ENCODE data around the gene GLTP. TPM values are rescaled to one million over a fixed set of nuclear protein-coding genes. Genes with fewer than 3 reads are reported as not detected.
A peak's percentile ranks its signal among the peaks of the same experiment; 100 is the strongest.
"Not testable (repeated sequence)": the region's sequence is repeated elsewhere in the genome, so short reads cannot be mapped to it uniquely, and the experiment has no call there.

Gene GLTP
- total RNA-seq, 3 donors from 2014 or later (not counting 1 experiment from before 2014, with no cell fraction given), result 48.6 to 52.8 (median 49.2) TPM

GRCh38 chr12:109902891-109903418 lies 22.6 kb upstream of the GLTP start:
- TF ChIP-seq, protein P1, sequence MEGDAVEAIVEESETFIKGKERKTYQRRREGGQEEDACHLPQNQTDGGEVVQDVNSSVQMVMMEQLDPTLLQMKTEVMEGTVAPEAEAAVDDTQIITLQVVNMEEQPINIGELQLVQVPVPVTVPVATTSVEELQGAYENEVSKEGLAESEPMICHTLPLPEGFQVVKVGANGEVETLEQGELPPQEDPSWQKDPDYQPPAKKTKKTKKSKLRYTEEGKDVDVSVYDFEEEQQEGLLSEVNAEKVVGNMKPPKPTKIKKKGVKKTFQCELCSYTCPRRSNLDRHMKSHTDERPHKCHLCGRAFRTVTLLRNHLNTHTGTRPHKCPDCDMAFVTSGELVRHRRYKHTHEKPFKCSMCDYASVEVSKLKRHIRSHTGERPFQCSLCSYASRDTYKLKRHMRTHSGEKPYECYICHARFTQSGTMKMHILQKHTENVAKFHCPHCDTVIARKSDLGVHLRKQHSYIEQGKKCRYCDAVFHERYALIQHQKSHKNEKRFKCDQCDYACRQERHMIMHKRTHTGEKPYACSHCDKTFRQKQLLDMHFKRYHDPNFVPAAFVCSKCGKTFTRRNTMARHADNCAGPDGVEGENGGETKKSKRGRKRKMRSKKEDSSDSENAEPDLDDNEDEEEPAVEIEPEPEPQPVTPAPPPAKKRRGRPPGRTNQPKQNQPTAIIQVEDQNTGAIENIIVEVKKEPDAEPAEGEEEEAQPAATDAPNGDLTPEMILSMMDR (IDR thresholded peaks at IDR 0.05), result no peak
- 97% methylated on average over 15 of the region's 15 CpGs for WGBS (ENCODE audit: insufficient coverage)
- H3K4me3 Mint-ChIP-seq, result no peak overlapping the region
- Histone ChIP-seq H3K4me1 (ENCODE audit: control insufficient read depth, insufficient read depth, low read length) (peaks cover 24% of the 10 kb centered on the region), H3K4me3 (ENCODE audit: low read length) (no peak overlapping the region), H3K36me3 (ENCODE audit: control insufficient read depth, insufficient read depth, low read length) (peaks cover 52% of the 10 kb centered on the region), H3K27me3 (ENCODE audit: control insufficient read depth, insufficient read depth, low read length) (no peaks in the 10 kb centered on the region), H3K27ac (ENCODE audit: low read length) (no peak overlapping the region), H3K9me3 (ENCODE audit: control insufficient read depth, insufficient read depth, low read length) (no peaks in the 10 kb centered on the region)
- H3K9me3 Mint-ChIP-seq, result no peaks in the 10 kb centered on the region
- no peak for DNase-seq
- intact Hi-C loops (cut with micrococcal nuclease), result loop anchor here (5.0 kb wide), 1 partner anchor 94 kb away; the partner anchor contains the start of genes ANKRD13A and GIT2
- H3K27ac Mint-ChIP-seq, result no peak overlapping the region
- H3K4me1 Mint-ChIP-seq, result peaks cover 25 to 33% of the 10 kb centered on the region in 2 donors
- H3K36me3 Mint-ChIP-seq, result peaks cover 15% of the 10 kb centered on the region
- H3K27me3 Mint-ChIP-seq (ENCODE audit: low read depth in 2 of 2), result no peaks in the 10 kb centered on the region
- no peak for ATAC-seq

DNA sequence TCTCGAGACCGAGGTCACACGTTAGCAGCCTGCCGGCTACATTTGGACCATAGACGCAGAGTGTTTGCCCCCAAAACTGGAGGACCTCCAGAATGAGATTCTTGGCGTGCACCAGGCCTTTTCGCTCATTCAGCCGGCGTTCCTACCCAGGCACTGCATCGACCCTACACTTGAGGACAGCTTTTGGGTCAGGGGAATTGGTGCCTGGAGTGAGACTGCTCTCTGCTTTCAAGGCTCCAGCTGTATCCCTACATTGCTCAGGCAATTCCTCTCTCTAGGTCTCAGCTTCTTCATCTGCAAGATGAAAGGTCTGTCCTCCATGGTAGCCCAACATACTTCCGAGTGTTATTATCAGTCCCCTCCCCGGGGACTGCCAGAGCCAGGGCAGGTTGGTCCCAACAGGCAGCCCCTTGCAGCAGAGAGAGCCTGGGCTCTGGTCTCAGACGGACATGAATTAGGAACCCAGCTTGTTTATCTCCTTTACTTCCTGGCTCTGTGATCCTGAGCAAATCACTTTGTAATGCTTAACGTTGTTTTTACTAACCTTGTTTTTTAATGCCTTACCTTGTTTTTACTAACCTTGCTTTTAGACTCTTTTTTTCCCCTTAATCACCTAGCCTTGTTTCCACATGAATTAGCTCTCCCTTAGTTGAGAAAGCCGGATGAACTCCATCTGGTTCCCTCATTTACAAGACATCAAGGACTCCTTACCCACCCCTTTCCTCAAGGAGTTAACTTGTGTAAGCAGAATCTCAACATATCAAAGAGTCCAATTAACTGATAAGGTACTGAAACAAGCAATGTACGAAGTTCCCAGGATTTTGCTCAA lies 20.6 kb upstream of the GLTP start:
- Mint-ChIP-seq H3K36me3 (peaks cover 14% of the 10 kb centered on the region), H3K4me1 (peaks cover 25 to 32% of the 10 kb centered on the region in 2 donors), H3K27me3 (ENCODE audit: low read depth in 2 of 2) (no peaks in the 10 kb centered on the region), H3K27ac (peak overlapping the region; percentile 95 to 96), H3K4me3 (peak overlapping the region; percentile 99), H3K9me3 (no peaks in the 10 kb centered on the region)
- TF ChIP-seq, protein P1 (IDR thresholded peaks at IDR 0.05), result no peak
- no peaks in the 10 kb centered on the region for H3K9me3 ChIP-seq (ENCODE audit: control insufficient read depth, insufficient read depth, low read length)
- intact Hi-C loops (cut with micrococcal nuclease), result loop anchor here (1.0 to 5.0 kb wide), 3 partner anchors 20 to 96 kb away; partner anchors contain the start of genes ANKRD13A, GIT2 and GLTP
- peaks cover 32% of the 10 kb centered on the region for H3K36me3 ChIP-seq (ENCODE audit: control insufficient read depth, insufficient read depth, low read length)
- H3K27me3 ChIP-seq (ENCODE audit: control insufficient read depth, insufficient read depth, low read length), result no peaks in the 10 kb centered on the region
- ATAC-seq, result peak in 1 of 3 donors; percentile 16
- peaks cover 24% of the 10 kb centered on the region for H3K4me1 ChIP-seq (ENCODE audit: control insufficient read depth, insufficient read depth, low read length)
- no peak for DNase-seq
- H3K27ac ChIP-seq (ENCODE audit: low read length), result peak overlapping the region; percentile 22
- peak overlapping the region; percentile 77 for H3K4me3 ChIP-seq (ENCODE audit: low read length)
- 10% methylated on average over 16 of the region's 16 CpGs for WGBS (ENCODE audit: insufficient coverage)

DNA sequence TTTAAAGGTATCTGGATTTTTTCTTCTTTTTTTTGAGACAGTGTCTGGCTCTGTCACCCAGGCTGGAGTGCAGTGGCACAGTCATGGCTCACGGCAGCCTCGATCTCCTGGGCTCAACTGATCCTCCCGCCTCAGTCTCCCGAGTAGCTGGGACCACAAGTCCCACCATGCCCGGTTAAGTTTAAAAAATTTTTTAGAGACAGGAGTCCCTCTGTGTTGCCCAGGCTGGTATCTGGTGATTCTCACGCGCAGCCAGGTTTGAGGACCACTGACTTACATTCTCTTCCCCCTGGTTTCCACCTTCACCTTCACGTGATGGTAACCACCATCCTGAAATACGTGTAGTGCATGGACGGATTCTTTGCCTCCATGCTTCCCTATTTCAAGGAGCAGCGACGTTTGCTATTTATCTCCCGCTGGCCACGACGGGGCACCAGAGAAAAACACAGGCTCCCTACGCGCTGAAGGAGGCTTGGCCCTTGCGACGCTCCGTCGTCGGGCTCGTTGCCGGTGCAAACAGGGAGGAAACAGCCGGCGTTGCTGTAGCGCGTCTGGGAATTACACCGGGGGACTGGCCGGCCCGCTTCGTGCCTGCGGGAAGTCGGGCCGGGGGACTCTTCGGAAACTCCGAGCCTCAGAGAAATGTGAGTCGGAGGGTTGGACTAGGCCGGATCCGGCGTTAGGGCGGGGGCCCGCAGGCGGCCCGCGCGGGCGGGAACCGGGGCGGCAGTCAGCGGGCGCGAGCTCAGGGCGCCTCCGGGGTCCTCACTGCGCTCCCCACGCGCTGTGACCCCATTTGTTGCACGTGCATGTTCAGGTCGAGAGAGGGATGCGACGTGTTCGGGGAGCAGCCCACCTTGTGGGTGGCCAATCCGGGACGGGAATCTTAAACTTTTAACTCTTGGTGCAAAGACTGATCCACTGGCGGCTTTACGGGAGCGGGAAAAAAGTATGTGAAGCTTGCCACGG lies 19.7 kb upstream of the GLTP start, which contains the start of gene TCHP:
Gene TCHP, plus strand, starts transcription at position 492 of the 969 bp plus-strand sequence. CDS start 2,753 bp downstream, outside the sequence.
- Mint-ChIP-seq H3K36me3 (peaks cover 14% of the 10 kb centered on the region), H3K27me3 (ENCODE audit: low read depth in 2 of 2) (no peaks in the 10 kb centered on the region), H3K4me3 (peak within 1 kb of the TSS; percentile 99), H3K27ac (peak within 1 kb of the TSS; percentile 95 to 96), H3K4me1 (peaks cover 25 to 31% of the 10 kb centered on the region in 2 donors), H3K9me3 (no peaks in the 10 kb centered on the region)
- TF ChIP-seq, protein P1 (IDR thresholded peaks at IDR 0.05), result no peak
- Histone ChIP-seq H3K27ac (ENCODE audit: low read length) (peak within 1 kb of the TSS; percentile 78), H3K27me3 (ENCODE audit: control insufficient read depth, insufficient read depth, low read length) (no peaks in the 10 kb centered on the region), H3K4me3 (ENCODE audit: low read length) (peak within 1 kb of the TSS; percentile 77), H3K4me1 (ENCODE audit: control insufficient read depth, insufficient read depth, low read length) (peaks cover 24% of the 10 kb centered on the region), H3K36me3 (ENCODE audit: control insufficient read depth, insufficient read depth, low read length) (peaks cover 23% of the 10 kb centered on the region), H3K9me3 (ENCODE audit: control insufficient read depth, insufficient read depth, low read length) (no peaks in the 10 kb centered on the region)
- intact Hi-C loops (cut with micrococcal nuclease), result loop anchor here (1.0 to 5.0 kb wide), 3 partner anchors 19 to 97 kb away; partner anchors contain the start of genes ANKRD13A, GIT2 and GLTP
- 2% methylated on average over 69 of the region's 69 CpGs for WGBS (ENCODE audit: insufficient coverage)
- ATAC-seq (peak; percentile 88 to 94 (median 92)), DNase-seq (peak; percentile 60 to 91)

DNA sequence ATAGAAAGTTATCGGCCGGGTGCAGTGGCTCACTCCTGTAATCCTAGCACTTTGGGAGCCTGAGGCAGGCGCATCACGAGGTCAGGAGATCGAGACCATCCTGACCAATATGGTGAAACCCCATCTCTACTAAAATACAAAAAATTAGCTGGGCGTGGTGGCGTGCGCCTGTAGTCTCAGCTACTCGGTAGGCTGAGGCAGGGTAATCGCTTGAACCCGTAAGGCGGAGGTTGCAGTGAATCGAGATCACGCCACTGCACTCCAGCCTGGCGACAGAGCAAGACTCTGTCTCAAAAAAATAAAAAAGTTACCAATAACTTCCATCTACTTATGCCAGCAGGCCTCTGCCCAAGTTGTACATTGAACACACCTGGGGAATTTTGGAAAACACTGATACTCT lies 19.0 kb upstream of the GLTP start:
- H3K9me3 ChIP-seq (ENCODE audit: control insufficient read depth, insufficient read depth, low read length); H3K27me3 Mint-ChIP-seq (ENCODE audit: low read depth in 2 of 2); H3K9me3 Mint-ChIP-seq; DNase-seq; H3K27me3 ChIP-seq (ENCODE audit: control insufficient read depth, insufficient read depth, low read length); intact Hi-C loops (cut with micrococcal nuclease); ATAC-seq; H3K36me3 Mint-ChIP-seq: not testable (repeated sequence)
- H3K4me1 ChIP-seq (ENCODE audit: control insufficient read depth, insufficient read depth, low read length), result peaks cover 24% of the 10 kb centered on the region
- H3K36me3 ChIP-seq (ENCODE audit: control insufficient read depth, insufficient read depth, low read length), result peaks cover 16% of the 10 kb centered on the region
- peak overlapping the region; percentile 77 for H3K4me3 ChIP-seq (ENCODE audit: low read length)
- 95% methylated on average over 14 of the region's 15 CpGs for WGBS (ENCODE audit: insufficient coverage)
- H3K27ac Mint-ChIP-seq, result peak overlapping the region; percentile 95 to 96
- H3K4me1 Mint-ChIP-seq, result peaks cover 25 to 28% of the 10 kb centered on the region in 2 donors
- H3K4me3 Mint-ChIP-seq, result peak overlapping the region; percentile 99
- peak overlapping the region; percentile 78 for H3K27ac ChIP-seq (ENCODE audit: low read length)

All from natural killer cell (primary cell).